CD1c-positive myeloid dendritic cell (primary cell): ENCODE data around the gene CELF5.
"Not testable (repeated sequence)": the region's sequence is repeated elsewhere in the genome, so short reads cannot be mapped to it uniquely, and the experiment has no call there.

Experiments used
- DNase-seq: peaks from one replicate; pipeline ENCODE4 v3.0.0-alpha.2; 2016; ENCODE audit errors: extremely low spot score

The CELF5 gene

DNA sequence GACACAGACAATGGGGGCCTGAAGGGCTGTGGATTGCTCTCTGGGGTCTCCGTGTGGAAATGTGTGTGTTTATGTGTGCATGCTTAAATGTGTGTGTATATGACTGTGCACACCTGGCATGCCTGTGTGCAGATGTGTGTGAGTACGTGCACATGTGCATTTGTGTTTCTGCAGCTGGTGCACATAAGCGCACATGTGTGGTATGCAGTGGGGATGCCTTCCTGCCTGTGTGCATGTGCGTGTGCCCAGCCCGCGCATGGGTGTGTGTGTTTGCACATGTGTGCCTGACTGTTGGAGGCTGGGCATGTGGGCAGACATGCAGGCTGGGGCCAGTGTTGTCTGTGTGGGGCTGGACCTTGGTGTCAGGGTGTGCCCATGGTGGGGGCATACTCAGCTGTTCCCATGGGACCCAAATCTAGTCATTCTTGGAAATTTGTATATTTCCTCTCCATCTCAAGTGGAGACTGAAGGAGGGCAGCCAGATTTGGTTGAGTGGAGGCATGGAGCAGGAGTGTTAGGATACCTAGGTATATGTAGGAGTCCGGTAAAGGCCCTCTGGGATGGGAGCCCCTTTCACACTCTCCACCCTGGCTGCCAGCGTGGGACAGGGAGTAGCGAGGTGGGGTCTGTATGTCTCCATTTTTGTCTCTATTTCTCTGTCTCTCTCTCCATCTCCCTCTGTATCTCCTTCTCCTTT, 49.9 kb downstream of the CELF5 start:
- DNase-seq = no peak

DNA sequence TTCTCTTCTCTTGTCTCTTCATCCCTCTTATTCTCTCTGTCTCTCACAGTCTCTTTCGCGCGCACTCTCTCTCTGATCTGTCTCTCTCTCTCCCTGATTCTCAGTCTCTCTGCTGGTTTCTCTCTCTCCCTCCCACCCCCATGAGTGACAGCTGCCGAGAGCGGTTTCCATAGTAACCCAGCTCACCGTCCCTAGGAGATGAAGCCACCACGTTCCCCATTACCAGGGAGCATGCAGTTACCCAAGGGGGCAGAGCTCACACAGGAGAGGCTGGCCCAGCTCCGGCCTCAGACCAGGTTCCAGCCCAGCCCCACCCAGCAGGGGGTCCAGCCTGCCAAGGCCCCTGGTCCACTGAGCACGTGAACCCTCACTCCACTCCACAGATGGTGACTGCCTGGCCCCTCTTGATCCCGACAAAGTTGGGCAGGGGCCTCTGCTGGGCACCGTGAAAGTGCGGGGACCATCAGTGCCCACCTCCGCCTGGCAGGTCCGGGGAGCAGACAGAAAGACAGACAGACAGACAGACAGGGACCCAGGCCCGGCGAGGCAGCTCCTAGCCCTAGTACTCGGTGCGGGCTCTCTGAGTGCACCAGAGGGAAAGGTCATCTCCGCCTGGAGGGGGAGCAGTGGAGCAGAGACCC, 50.6 kb downstream of the CELF5 start:
- peak; percentile 24 for DNase-seq

DNA sequence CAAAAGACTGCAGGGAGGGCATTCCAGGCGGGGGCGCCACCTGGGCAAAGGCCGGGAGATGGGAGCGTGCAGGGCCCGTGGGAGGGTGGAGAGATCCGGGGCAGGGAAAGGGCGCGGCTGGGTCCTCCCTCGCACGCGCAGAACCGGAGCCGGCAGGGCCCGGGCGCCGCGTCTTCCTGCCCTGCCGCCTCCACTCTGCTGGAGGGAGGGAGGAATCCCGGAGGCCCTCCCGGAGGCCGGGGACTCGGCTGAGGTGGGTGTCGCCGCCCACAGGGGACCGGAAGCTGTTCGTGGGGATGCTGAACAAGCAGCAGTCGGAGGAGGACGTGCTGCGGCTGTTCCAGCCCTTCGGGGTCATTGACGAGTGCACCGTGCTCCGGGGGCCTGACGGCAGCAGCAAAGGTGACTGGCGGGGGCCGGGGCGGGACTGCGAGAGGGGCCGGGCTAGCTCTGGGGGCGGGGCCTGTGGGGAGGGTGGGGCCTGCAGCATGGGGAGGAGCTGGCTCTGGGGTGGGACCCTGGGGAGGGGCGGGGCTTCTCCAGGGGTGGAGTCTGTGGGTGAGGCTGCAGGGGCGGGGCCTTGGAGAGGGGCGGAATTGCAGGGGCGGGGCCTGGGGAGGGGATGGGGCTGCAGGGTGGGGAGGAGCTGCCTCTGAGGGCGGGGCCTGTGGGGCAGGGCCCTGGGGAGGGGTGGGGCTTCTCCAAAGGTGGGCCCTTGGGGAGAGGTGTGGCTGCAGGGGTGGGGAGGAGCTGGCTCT, 51.3 kb downstream of the CELF5 start:
- DNase-seq = peak; percentile 81

DNA sequence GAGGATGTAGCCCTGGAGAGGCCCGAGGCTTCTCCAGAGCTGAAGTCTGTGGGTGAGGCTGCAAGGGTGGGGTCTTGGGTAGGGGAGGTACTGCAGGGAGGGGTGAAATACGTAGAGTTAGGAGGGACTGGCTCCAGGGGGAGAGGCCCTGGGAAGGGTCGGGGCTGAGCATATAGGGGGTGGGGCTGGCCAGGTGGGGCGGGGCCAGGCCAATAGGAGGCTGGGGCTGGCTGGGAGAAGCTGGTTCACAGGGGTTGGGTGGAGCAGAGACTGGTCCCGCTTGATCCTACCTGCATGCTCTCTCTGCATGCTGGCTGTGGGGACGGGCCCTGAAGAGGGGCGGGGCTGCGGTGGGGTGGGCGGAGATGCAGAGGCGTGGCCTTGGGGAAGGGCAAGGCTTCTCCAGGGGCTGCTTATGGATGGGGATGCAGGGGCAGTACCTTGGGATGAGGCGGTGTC, 51.9 kb downstream of the CELF5 start:
- peak; percentile 24 for DNase-seq

DNA sequence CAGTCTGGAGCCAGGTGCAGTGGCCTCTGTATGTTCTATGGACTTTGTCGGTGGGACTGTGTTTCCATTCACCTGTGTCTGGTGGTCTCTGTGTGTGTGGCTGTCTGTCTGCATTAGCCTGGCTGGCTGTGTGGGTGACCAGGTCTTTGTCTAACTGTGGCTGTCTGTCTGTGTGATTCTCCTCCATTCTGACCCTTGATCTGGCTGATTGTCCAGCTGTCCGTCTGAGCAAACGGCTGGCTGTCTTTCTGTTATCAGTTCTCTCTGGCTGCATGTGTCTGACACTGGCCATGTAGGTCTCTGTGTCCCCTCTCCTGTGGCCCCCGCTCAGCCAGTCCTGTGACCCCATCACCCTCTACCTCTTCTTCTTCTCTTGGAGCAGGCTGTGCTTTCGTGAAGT, 53.2 kb downstream of the CELF5 start:
- no peak for DNase-seq

DNA sequence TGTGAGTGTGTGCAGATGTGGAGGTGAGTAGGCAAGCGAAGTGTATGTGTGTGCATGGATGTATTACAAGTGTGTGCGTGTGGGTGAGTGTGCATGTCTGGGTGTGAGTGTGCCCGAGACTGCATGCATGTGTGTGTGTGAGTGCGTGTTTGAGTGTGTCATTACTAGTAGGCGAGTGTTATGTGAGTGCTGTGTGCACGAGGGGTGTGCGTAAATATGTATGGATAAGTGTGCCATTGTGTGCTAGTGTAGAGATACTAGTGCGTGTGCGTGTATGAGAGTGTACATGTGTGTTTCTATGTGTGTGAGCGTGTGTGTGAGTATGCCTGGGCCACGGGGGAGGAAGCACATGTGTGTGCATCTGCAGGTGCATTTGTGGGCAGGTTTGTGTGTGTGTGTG, 53.8 kb downstream of the CELF5 start:
- no peak for DNase-seq

DNA sequence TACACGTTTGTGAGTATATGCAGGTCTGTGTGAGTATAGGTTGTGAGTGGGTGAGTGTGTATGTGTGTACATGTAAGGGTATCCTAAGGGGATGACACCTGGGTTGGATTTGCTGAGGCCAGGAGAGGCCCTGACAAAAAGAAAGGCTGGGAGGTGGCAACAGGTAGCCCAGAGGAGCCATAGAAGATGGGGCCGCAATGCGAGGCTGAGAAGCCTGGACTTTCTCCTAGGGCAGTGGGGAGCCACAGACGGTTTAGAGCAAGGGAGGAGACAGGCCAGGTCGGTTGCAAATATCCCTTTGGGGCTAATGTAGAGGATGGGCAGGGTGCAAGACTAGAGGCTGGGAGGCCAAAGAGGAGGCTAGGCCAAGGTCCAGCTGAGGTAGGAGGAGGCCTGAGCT, 54.3 kb downstream of the CELF5 start:
- DNase-seq = no peak

DNA sequence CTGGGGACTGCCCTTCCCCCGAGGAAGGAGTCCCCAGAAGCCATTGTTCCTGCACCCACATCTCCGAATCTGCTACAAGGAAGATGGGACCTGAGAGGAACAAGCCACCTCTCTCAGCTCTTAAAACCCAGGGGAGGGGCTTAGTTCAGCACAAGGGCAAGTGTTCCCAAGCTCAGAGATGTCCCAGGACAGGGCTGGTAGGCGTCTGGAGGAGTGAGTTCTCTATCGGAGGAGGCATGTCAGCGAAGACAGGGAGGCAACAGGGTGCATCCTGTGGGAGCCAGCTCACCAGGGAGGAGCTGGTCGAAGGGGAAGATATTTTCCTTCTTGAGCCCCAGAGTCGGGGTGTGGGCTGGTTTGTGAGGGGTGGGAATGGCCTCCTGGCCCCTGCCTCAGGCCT, 54.8 kb downstream of the CELF5 start:
- no peak for DNase-seq

DNA sequence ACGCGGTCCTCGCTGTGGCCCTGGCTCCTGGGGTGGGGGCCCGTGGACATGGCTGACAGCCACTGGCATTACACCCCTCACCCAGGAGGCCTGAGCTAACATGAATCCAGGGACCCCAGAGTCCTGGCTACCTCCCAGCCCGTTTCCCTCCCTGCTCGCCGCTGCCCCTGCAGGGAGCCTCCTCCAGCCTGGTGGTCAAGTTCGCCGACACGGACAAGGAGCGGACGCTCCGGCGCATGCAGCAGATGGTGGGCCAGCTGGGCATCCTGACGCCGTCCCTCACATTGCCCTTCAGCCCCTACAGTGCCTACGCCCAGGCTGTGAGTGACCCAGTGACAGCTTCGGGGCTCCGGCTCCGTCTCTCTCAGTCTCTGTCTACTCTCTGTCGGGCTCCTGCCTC, 56.6 kb downstream of the CELF5 start:
- no peak for DNase-seq

DNA sequence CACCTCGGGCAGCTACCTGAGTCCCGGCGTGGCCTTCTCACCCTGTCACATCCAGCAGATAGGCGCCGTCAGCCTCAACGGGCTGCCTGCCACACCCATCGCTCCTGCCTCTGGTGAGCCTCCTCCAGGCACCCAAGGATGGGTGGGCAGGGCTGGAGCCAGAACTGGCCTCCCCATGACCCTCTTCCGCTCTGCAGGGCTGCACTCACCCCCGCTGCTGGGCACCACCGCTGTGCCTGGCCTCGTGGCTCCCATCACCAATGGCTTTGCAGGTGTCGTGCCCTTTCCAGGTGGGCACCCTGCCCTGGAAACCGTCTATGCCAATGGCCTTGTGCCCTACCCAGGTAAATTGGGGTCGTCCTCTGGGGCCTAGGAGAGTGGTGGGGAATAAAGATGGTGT, 57.7 kb downstream of the CELF5 start:
- no peak for DNase-seq

DNA sequence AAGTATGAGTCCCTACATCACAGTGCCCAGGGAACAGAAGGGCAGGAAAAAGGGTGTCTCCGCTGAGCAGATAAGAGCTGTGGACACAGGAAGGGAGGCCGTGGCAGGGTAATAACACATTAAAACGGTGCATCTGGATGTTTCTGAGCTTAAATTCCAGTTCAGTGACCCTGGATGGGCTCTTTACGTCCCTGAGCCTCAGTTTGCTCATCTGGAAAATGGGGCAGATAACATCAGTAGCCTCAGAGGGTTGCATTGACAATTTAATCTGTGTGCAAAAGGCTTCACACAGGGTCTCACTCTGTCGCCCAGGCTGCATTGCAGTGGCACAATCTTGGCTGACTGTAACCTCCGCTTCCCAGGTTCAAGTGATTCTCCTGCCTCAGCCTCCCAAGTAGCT, 58.1 kb downstream of the CELF5 start:
- no peak for DNase-seq

DNA sequence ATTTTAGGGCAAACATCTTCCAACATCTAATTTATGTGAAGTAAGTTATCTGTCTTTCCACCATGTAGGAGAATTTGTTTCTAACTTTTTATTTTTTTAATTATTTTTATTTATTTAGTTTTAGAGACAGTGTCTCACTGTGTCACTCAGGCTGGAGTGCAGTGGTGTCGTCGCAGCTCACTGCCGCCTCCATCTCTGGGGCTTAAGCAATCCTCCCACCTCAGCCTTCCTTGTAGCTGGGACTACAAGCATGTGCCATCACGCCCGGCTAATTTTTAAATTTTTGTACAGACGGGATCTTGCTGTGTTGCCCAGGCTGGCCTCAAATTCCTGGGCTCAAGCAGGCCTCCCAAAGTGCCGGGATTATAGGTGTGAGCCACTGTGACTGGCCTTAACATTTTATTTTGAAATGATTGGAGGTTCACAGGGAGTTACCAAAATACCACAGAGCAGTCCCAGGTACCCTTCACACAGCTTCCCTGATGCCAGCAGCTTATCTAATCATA, 58.8 kb downstream of the CELF5 start:
- DNase-seq = no peak

DNA sequence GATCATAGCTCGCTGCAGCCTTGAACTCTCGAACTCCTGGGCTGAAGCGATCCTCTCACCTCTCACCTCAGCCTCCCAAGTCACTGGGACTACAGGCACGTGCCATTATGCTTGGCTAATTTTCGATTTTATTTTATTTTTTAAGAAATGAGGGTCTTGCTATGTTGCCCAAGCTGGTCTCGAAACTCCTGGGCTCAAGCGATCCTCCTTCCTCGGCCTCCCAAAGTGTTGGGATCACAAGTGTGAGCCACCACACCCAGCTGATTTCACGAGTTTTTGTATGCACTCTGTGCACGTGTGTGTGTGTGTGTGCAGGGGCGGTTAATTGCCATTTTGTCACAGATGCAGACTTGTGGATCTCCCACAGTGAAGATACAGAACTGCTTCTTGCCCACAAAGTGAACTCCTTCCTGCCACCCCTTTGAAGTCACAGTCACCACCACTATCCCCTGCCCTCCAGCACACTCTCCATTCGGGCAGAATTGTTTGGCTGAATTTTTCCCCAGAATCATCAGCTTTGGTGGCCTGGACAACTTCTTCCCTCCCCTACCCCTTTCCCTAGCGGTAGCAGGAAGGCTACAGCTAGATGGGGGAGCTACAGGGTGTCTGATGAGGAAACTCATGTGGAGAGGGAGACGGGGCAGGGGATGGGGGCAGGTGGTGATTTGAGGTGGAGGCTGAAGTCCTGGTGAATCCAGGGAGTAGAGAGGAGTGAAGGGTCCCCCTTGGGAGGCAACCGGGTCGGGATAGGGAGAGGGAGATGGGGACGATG, 59.6 kb downstream of the CELF5 start:
- DNase-seq = no peak

DNA sequence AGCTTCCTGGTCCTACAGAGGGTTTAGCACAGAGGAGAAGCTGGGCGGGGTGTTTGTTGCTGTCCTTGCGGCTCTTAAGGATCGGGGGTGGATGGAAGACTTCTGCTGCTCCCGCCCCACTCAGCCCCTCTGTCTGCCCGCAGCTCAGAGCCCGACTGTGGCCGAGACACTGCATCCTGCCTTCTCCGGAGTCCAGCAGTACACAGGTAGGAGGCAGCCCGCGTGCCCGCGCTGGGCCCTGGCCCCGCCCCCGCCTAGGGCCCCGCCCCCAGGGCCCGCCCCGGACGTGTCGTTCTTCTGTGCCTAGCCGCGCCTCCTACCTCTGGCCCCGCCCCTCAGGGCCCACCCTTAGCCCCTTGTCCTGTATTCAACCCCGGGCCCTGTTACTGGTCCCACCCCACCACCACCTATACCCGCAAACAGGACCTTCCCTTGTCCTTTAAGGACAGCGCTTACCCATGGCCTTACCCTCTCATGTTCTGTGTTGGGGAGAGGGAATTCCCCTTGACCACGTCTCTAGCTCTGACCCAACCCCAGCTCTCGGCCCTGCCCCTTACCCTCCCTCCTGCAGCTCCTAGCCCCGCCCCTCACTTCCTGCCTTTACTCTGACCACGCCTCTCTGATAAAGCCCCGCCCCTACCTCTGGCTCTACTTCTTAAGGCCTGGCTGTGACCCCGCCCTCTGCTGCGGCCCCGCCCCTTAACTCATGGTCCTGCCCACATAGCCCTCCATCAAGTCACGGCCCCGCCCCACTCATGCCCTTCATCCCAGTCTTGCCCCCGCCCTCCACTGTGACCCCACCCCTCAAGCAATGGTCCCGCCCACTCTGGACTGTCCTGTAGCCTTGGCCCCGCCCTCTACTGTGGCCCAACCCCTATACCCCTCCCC, 60.5 kb downstream of the CELF5 start:
- DNase-seq = peak; percentile 56

DNA sequence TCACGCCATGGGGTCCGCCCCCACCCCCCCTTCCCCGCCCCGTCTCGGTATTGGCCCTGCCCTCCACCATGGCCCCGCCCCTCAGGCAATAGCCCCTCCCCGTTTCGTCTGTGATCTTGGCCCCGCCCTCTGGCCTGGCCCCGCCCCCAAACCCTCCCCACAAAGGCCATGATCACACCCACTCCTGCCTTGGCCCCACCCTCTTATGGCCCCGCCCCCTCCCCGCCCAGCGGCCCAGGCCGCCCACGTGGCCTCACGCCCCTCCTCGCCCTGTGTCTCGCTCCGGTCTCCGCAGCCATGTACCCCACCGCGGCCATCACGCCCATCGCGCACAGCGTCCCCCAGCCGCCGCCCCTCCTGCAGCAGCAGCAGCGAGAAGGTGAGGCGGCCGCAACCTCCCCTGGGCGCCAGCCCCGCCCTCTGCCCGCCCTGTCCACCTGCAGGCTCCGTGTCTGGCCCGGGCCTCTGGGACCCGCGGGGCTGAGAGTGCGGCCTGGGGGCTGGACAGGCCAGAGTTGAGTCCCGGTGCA, 61.3 kb downstream of the CELF5 start:
- peak; percentile 41 for DNase-seq

DNA sequence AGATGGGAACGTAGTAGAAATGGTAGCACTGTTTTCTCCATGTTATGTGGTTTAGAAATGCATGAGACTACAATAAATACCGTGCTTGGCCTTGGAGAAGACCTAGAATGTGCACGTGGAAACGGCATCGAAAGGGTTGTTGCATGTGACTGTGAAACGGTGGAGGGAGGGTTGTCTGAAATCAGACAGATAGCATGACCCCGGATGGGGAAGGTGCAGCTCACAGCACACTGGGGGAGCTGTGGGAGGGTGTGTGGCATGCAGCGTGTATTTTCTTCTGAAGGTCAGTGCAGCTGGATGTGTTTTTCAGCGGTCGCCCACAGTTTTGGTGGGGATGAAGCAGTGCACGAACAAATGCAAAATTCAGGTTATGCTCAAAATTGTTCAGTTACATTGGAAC, 63.4 kb downstream of the CELF5 start:
- no peak for DNase-seq

DNA sequence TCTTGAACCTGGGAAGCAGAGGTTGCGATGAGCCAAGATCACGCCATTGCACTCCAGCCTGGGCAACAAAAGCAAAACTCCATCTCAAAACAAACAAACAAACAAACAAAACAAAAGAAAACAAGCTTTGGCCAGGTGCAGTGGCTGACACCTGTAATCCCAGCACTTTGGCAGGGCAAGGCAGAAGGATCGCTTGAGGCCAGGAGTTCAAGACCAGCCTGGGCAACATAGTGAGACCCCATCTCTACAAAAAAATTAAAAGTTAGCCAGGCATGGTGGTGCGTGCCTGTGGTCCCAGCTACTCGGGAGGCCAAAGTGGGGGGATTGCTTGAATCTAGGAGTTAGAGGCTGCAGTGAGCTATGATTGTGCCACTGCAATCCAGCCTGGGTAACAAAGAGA, 64.0 kb downstream of the CELF5 start:
- DNase-seq = not testable (repeated sequence)

DNA sequence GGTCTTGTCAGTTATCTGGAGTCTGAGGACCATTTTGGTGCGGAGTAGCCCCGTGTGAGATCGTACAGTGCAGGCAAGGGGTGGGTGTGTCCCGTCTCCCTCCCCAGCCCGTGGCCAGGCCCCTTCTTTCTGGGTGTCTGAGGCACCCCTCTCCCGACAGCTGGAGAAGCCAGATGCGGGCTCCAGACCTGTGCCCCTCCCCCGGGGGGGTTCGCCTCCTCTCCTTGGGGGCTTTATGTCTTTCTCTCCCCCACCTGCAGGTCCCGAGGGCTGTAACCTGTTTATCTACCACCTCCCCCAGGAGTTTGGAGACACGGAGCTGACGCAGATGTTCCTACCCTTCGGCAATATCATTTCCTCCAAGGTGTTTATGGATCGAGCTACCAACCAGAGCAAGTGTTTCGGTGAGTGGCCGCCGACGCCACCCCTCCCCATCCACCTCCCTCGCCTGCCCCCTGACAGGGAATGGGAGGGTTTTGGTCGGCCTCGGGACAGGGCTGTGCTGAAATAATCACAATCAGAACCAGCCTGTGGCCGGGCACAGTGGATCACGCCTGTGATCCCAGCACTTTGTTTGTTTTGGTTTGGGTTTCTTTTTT, 65.6 kb downstream of the CELF5 start:
- DNase-seq = no peak

DNA sequence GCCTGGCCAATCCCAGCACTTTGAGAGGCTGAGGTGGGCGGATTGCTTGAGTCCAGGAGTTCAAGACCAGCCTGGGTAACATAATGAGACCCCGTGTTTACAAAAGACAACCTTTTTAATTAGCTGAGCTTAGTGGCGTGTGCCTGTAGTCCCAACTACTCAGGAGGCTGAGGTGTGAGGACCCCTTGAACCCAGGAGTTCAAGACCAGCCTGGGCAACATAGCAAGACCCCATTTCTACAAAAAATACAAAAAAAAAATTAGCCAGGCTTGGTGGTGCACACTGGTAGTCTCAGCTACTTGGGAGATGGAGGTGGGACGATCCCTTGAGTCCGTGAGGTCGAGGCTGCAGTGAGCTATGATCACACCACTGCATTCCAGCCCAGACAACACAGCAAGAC, 66.4 kb downstream of the CELF5 start:
- not testable (repeated sequence) for DNase-seq

DNA sequence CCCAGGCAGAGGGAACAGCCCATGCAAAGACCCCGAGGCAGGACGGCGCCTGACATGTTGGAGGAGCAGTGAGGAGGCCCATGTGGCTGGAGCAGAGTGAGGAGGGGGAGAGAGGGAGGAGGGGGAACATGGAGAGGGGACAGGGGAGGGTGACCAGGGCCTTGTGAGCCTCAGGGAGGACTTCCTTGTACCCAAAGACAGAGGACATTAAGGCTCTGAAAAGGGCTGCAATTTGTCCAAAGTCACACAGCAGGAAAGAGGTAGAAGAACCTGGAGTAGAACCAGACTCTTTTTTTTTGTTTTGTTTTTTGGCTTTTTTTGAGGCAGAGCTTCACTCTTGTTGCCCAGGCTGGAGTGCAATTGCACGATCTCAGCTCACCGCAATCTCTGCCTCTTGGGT, 67.2 kb downstream of the CELF5 start:
- no peak for DNase-seq
